A673 (cell line): Measurements from ENCODE around the gene KRTAP1-1. TPM values are rescaled to one million over a fixed set of nuclear protein-coding genes. Genes with fewer than 3 reads are reported as not detected.

Experiments
- BruUV-seq: library from RNA; stranded (reverse); fragments of 400-500 nt; replicated peaks from 2 replicates; lab custom pipeline; 2021; lab: Mats Ljungman, UMichigan
- CTCF ChIA-PET: fragments of 300-600 bp; sonication (Branson Sonifier 250); formaldehyde crosslinking; loops from one replicate; lab custom pipeline; 2022; ENCODE audit warnings: antibody characterized with exemption; lab: Charles Lee
- POLR2A ChIA-PET: fragments of 300-600 bp; sonication (Branson Sonifier 250); formaldehyde crosslinking; loops from one replicate; lab custom pipeline; 2022; ENCODE audit warnings: antibody characterized with exemption; ENCODE audit not compliant: low non-redundant PET; lab: Charles Lee
- DNase-seq: peaks from one replicate; pipeline ENCODE4 v3.0.0-alpha.2; 2015; ENCODE audit warnings: low spot score
- H3K27ac ChIP-seq: fragments of 200-600 bp; sonication (generic); 2 replicates; pipeline ENCODE4 v1.5.1; 2016; ENCODE audit warnings: mixed run types, low read depth, mild to moderate bottlenecking, mixed read lengths, antibody characterized with exemption, low read length; ENCODE audit not compliant: poor library complexity, severe bottlenecking
- H3K27me3 ChIP-seq: fragments of 200-600 bp; sonication (generic); replicated peaks from 2 replicates; pipeline ENCODE4 v1.6.1; 2017; ENCODE audit warnings: mixed run types, low read depth, mild to moderate bottlenecking, mixed read lengths, antibody characterized with exemption, low read length; ENCODE audit not compliant: insufficient read depth, poor library complexity
- H3K36me3 ChIP-seq: fragments of 200-600 bp; sonication (generic); 2 replicates; pipeline ENCODE4 v1.6.1; 2016; ENCODE audit warnings: mixed run types, mild to moderate bottlenecking, mixed read lengths, antibody characterized with exemption, low read length; ENCODE audit not compliant: insufficient read depth, poor library complexity, severe bottlenecking
- H3K4me1 ChIP-seq: fragments of 200-600 bp; sonication (generic); 2 replicates; pipeline ENCODE4 v1.6.1; 2017; ENCODE audit warnings: mixed run types, mild to moderate bottlenecking, mixed read lengths, antibody characterized with exemption, low read length; ENCODE audit not compliant: insufficient read depth, poor library complexity, severe bottlenecking
- H3K4me3 ChIP-seq: fragments of 200-600 bp; sonication (generic); 2 replicates; pipeline ENCODE4 v1.5.1; 2016; ENCODE audit warnings: low read depth, mixed run types, mild to moderate bottlenecking, mixed read lengths, low read length; ENCODE audit not compliant: poor library complexity, severe bottlenecking
- H3K9me3 ChIP-seq: fragments of 200-600 bp; sonication (generic); 2 replicates; pipeline ENCODE4 v1.6.1; 2016; ENCODE audit warnings: mixed run types, low read depth, mild to moderate bottlenecking, mixed read lengths, antibody characterized with exemption, low read length; ENCODE audit not compliant: poor library complexity, severe bottlenecking
- CTCF ChIP-seq: fragments of 300-800, 200-600 bp; sonication (generic); conservative IDR thresholded peaks from 2 replicates; pipeline ENCODE4 v1.5.1; 2017; ENCODE audit warnings: low read depth, mild to moderate bottlenecking, antibody characterized with exemption, low read length, moderate library complexity, mixed read lengths
- EZH2 ChIP-seq: fragments of 200-600 bp; sonication (generic); IDR thresholded peaks from 2 replicates; pipeline ENCODE4 v1.6.1; 2017; ENCODE audit warnings: borderline replicate concordance, low read depth, mild to moderate bottlenecking, mixed read lengths, antibody characterized with exemption, low read length; ENCODE audit not compliant: poor library complexity, severe bottlenecking
- intact Hi-C: fragments of 100-400 bp; cut with micrococcal nuclease; formaldehyde crosslinking; loops from one replicate; pipeline ENCODE4 v1.10.0; 2022; ENCODE audit not compliant: unreplicated experiment
- total RNA-seq: library from RNA; stranded (reverse); gene quantifications from 2 replicates; pipeline ENCODE4 v1.2.3, GENCODE V29; 2021

The KRTAP1-1 gene
- total RNA-seq, 1 experiment from 2014 or later: not detected

- Histone ChIP-seq H3K36me3 (no peaks in the 10 kb centered on the region), H3K9me3 (no peaks in the 10 kb centered on the region), H3K4me3 (no peak overlapping the region), H3K4me1 (no peaks in the 10 kb centered on the region), H3K27me3 (no peaks in the 10 kb centered on the region), H3K27ac (no peak overlapping the region)
- TF ChIP-seq EZH2 (no peak), CTCF (no peak)
- CTCF ChIA-PET: no interaction called here
- no TSS peak for BruUV-seq
- intact Hi-C loops: no loop called here
- DNase-seq: no peak
- POLR2A ChIA-PET: no interaction called here
Measured at GRCh38 chr17:40997361-40997760, 43.9 kb downstream of the KRTAP1-1 start.

GRCh38 chr17:40996829-40997228 is 44.4 kb downstream of the KRTAP1-1 start:
- no peak for DNase-seq
- intact Hi-C loops: no loop called here
- ChIA-PET CTCF (no interaction called here), POLR2A (no interaction called here)
- Histone ChIP-seq H3K27ac (no peak overlapping the region), H3K4me1 (no peaks in the 10 kb centered on the region), H3K9me3 (no peaks in the 10 kb centered on the region), H3K36me3 (no peaks in the 10 kb centered on the region), H3K4me3 (no peak overlapping the region), H3K27me3 (no peaks in the 10 kb centered on the region)
- no TSS peak for BruUV-seq
- no peak for TF ChIP-seq EZH2
- no peak for TF ChIP-seq CTCF

GRCh38 chr17:40995116-40995515 is 46.1 kb downstream of the KRTAP1-1 start:
- Histone ChIP-seq H3K27ac (no peak overlapping the region), H3K4me3 (no peak overlapping the region), H3K36me3 (no peaks in the 10 kb centered on the region), H3K4me1 (no peaks in the 10 kb centered on the region), H3K27me3 (no peaks in the 10 kb centered on the region), H3K9me3 (no peaks in the 10 kb centered on the region)
- no peak for TF ChIP-seq CTCF
- no peak for TF ChIP-seq EZH2
- BruUV-seq: no TSS peak
- ChIA-PET CTCF (no interaction called here), POLR2A (no interaction called here)
- DNase-seq: no peak
- intact Hi-C loops: no loop called here
